CD14-positive monocyte (primary cell): ENCODE results near the gene MTMR1. TPM values are rescaled to one million over a fixed set of nuclear protein-coding genes. Genes with fewer than 3 reads are reported as not detected.

Source experiments
- DNase-seq, 3 donors: peaks; one replicate each; pipeline ENCODE4 v3.0.0-alpha.2; 2011 to 2022
- H2AFZ ChIP-seq: 2 replicates; pipeline ENCODE4 v1.6.0; 2012; ENCODE audit warnings: mild to moderate bottlenecking, low read depth, low read length, inconsistent platforms; ENCODE audit not compliant: insufficient read depth, poor library complexity, severe bottlenecking
- H3K27ac ChIP-seq, 2 donors: 1 replicate in 1 of 2; 2 replicates in 1 of 2; pipeline ENCODE4 v1.5.1; 2012 to 2013; ENCODE audit warnings: low read length in 2 of 2, control low read depth in 1 of 2, inconsistent platforms in 1 of 2, low read depth in 1 of 2, mild to moderate bottlenecking in 1 of 2
- H3K27me3 ChIP-seq, 2 donors: one replicate each; pipeline versions ENCODE4 v1.6.0 to v1.6.1; 2011 to 2013; ENCODE audit warnings: low read length in 2 of 2; ENCODE audit not compliant: control insufficient read depth in 2 of 2, insufficient read depth in 2 of 2
- H3K36me3 ChIP-seq, 2 donors: replicated peaks in 1 of 2; 1 replicate in 1 of 2; 2 replicates in 1 of 2; pipeline versions ENCODE4 v1.5.1 to v1.6.1; 2012 to 2013; ENCODE audit warnings: low read length in 2 of 2, control low read depth in 1 of 2, inconsistent platforms in 1 of 2, mild to moderate bottlenecking in 1 of 2; ENCODE audit not compliant: insufficient read depth in 2 of 2, control insufficient read depth in 1 of 2
- H3K4me1 ChIP-seq, 2 donors: 1 replicate in 1 of 2; 2 replicates in 1 of 2; pipeline versions ENCODE4 v1.5.1 to v1.6.1; 2012 to 2013; ENCODE audit warnings: low read length in 2 of 2, control low read depth in 1 of 2, inconsistent platforms in 1 of 2, mild to moderate bottlenecking in 1 of 2, moderate library complexity in 1 of 2; ENCODE audit not compliant: insufficient read depth in 2 of 2, control insufficient read depth in 1 of 2
- H3K4me2 ChIP-seq: replicated peaks from 2 replicates; pipeline ENCODE3; 2012; ENCODE audit warnings: low read length, moderate library complexity, mild to moderate bottlenecking; ENCODE audit not compliant: poor library complexity, severe bottlenecking; ENCODE audit errors: extremely low read depth
- H3K4me3 ChIP-seq, 3 experiments: fragments of 200-600 bp in 1 of 3; sonication (generic) in 1 of 3; replicated peaks in 1 of 3; 1 replicate in 2 of 3; 2 replicates in 1 of 3; pipeline ENCODE4 v1.5.1; 2011 to 2013; ENCODE audit warnings: low read length in 3 of 3, mild to moderate bottlenecking in 3 of 3, control low read depth in 2 of 3, low read depth in 2 of 3, inconsistent platforms in 1 of 3, moderate library complexity in 1 of 3
- H3K79me2 ChIP-seq: 2 replicates; pipeline ENCODE4 v1.6.0; 2012; ENCODE audit warnings: mild to moderate bottlenecking, control low read depth, inconsistent platforms, low read length, moderate library complexity; ENCODE audit not compliant: insufficient read depth
- H3K9ac ChIP-seq: 2 replicates; pipeline ENCODE4 v1.6.0; 2017; ENCODE audit warnings: low read length, mild to moderate bottlenecking; ENCODE audit not compliant: insufficient read depth, poor library complexity, severe bottlenecking
- H3K9me3 ChIP-seq, 2 donors: replicated peaks in 1 of 2; 1 replicate in 1 of 2; 2 replicates in 1 of 2; pipeline versions ENCODE4 v1.5.1 to v1.6.1; 2012 to 2013; ENCODE audit warnings: low read length in 2 of 2, control low read depth in 1 of 2; ENCODE audit not compliant: control insufficient read depth in 1 of 2, insufficient read depth in 1 of 2
- H4K20me1 ChIP-seq: 2 replicates; pipeline ENCODE4 v1.6.0; 2012; ENCODE audit warnings: mild to moderate bottlenecking, low read length, control low read depth, moderate library complexity; ENCODE audit not compliant: insufficient read depth
- H3K27ac Mint-ChIP-seq, 7 donors: one replicate each; pipeline ENCODE4 v1.8.0; 2020; ENCODE audit warnings: mild to moderate bottlenecking in 7 of 7, mixed read lengths in 7 of 7, moderate library complexity in 6 of 7, inconsistent platforms in 2 of 7
- H3K27me3 Mint-ChIP-seq, 3 donors: one replicate each; pipeline ENCODE4 v1.8.0; 2021 to 2022; ENCODE audit warnings: low read depth in 3 of 3, mild to moderate bottlenecking in 3 of 3, mixed read lengths in 3 of 3, moderate library complexity in 3 of 3, inconsistent platforms in 1 of 3
- H3K36me3 Mint-ChIP-seq, 2 donors: one replicate each; pipeline ENCODE4 v1.8.0; 2020; ENCODE audit warnings: mixed read lengths in 2 of 2, inconsistent platforms in 1 of 2, mild to moderate bottlenecking in 1 of 2
- H3K4me1 Mint-ChIP-seq: one replicate; pipeline ENCODE4 v1.8.0; 2020; ENCODE audit warnings: mild to moderate bottlenecking, mixed read lengths
- H3K4me3 Mint-ChIP-seq, 2 donors: one replicate each; pipeline ENCODE4 v1.8.0; 2020; ENCODE audit warnings: mild to moderate bottlenecking in 2 of 2, mixed read lengths in 2 of 2, moderate library complexity in 1 of 2
- H3K9me3 Mint-ChIP-seq, 7 donors: one replicate each; pipeline ENCODE4 v1.8.0; 2020 to 2022; ENCODE audit warnings: mixed read lengths in 7 of 7, mild to moderate bottlenecking in 6 of 7, moderate library complexity in 6 of 7, inconsistent platforms in 2 of 7
- CTCF ChIP-seq: fragments of 200-600 bp; IDR thresholded peaks from one replicate; pipeline ENCODE4 v1.8.0; 2022; ENCODE audit warnings: antibody characterized with exemption, mild to moderate bottlenecking
- WGBS: methylation state at CpG from one replicate; pipeline ENCODE4 v1.1.5; 2013; ENCODE audit warnings: missing lambda C conversion rate; ENCODE audit not compliant: insufficient coverage; 5-methylcytosine and 5-hydroxymethylcytosine counted together
- intact Hi-C, 2 donors: fragments of 100-400 bp; cut with micrococcal nuclease; formaldehyde crosslinking; loops; one replicate each; pipeline versions ENCODE4 v1.15.0 to v1.15.1; 2023
- polyA plus RNA-seq, 3 donors: library from polyadenylated mRNA; depleted of rRNA in 1 of 3; unstranded in 2 of 3; stranded (reverse) in 1 of 3; fragments of 300-500 nt in 2 of 3; fragments of >200 nt in 1 of 3; fragmentation: Illumina TruSeq in 2 of 3; gene quantifications; 1 replicate in 2 of 3; 2 replicates in 1 of 3; pipeline ENCODE4 v1.2.3, GENCODE V29; 2012 to 2021

MTMR1 gene
- polyA plus RNA-seq, 3 donors = 5.8 to 16.6 (median 6.1) TPM

GRCh38 chrX:150694738-150695410 is 1.7 kb downstream of the MTMR1 start:
- peak overlapping the region in 1 of 3 experiments; percentile 77 for H3K4me3 ChIP-seq

DNA sequence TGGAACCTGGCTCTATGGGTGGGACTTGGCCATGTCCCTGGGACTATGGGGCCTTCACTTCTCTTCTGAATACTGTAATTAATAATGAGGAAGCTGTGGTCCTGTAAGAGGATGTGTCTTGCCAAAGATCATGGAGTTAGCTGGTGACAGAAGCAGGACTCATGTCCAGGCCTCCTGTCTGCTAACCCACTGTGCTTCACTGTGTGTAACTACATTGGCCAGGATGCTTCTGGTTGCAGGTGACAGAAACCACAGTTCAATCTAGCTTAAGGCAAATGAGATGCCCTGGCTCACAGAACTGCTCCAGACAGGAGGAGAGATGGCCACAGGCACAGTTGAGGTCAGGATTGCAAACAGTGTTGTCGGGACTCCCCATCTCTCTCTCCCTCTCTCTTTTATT is 3.1 kb downstream of the MTMR1 start:
- no peak overlapping the region for H3K9ac ChIP-seq
- H3K4me3 ChIP-seq = no peak overlapping the region
- H3K27me3 Mint-ChIP-seq = peaks cover 0 to 8% (median 0%) of the 10 kb centered on the region in 3 donors
- WGBS = no CpG with 5 or more reads among the region's 1 CpG
- peak overlapping the region in 1 of 2 donors; percentile 6 for H3K4me3 Mint-ChIP-seq
- no peaks in the 10 kb centered on the region for H3K36me3 ChIP-seq
- H3K79me2 ChIP-seq = peaks cover 29% of the 10 kb centered on the region
- TF ChIP-seq CTCF = no peak
- intact Hi-C loops = no loop called here
- H3K4me1 ChIP-seq = peaks cover 35 to 40% of the 10 kb centered on the region in 2 donors
- H2AFZ ChIP-seq = no peak overlapping the region
- no peaks in the 10 kb centered on the region for H3K9me3 ChIP-seq
- H3K9me3 Mint-ChIP-seq = peaks cover 0 to 3% (median 0%) of the 10 kb centered on the region in 7 donors
- peaks cover 41% of the 10 kb centered on the region for H3K4me1 Mint-ChIP-seq
- H3K4me2 ChIP-seq = peak overlapping the region; percentile 34
- no peaks in the 10 kb centered on the region for H4K20me1 ChIP-seq
- H3K27ac ChIP-seq = peak overlapping the region in 1 of 2 donors; percentile 23
- H3K27ac Mint-ChIP-seq = peak overlapping the region; percentile 52 to 89 (median 70)
- H3K36me3 Mint-ChIP-seq = peaks cover 0 to 4% of the 10 kb centered on the region in 2 donors
- DNase-seq = peak; percentile 47 to 53 (median 48)
- no peaks in the 10 kb centered on the region for H3K27me3 ChIP-seq

More at GRCh38 chrX:150694738-150695410, 1.7 kb downstream of the MTMR1 start:
- no peak for TF ChIP-seq CTCF
- H3K36me3 ChIP-seq = no peaks in the 10 kb centered on the region
- H3K36me3 Mint-ChIP-seq = peaks cover 2 to 4% of the 10 kb centered on the region in 2 donors
- peaks cover 0 to 8% (median 0%) of the 10 kb centered on the region in 3 donors for H3K27me3 Mint-ChIP-seq
- peak overlapping the region; percentile 19 to 84 (median 66) for H3K27ac Mint-ChIP-seq
- H3K4me2 ChIP-seq = peak overlapping the region; percentile 77
- intact Hi-C loops = no loop called here
- H3K79me2 ChIP-seq = peaks cover 29% of the 10 kb centered on the region
- H4K20me1 ChIP-seq = no peaks in the 10 kb centered on the region
- H3K27ac ChIP-seq = peak overlapping the region; percentile 81 to 93
- H3K9ac ChIP-seq = no peak overlapping the region
- H3K4me3 Mint-ChIP-seq = peak overlapping the region; percentile 35 to 46
- H3K9me3 Mint-ChIP-seq = peaks cover 0 to 5% (median 0%) of the 10 kb centered on the region in 7 donors
- no peak overlapping the region for H2AFZ ChIP-seq
- no peaks in the 10 kb centered on the region for H3K27me3 ChIP-seq
- H3K4me1 Mint-ChIP-seq = peaks cover 41% of the 10 kb centered on the region
- WGBS = 29% methylated on average over 1 of the region's 8 CpGs
- DNase-seq = peak in 2 of 3 donors; percentile 20 to 41
- H3K9me3 ChIP-seq = peaks cover 0 to 4% of the 10 kb centered on the region in 2 donors
- H3K4me1 ChIP-seq = peaks cover 35 to 40% of the 10 kb centered on the region in 2 donors
